Upper lobe of left lung (tissue), 4 donors: Measurements from ENCODE around the gene CCDC106.

Experiments
- EP300 ChIP-seq, 4 donors: sonication (generic); formaldehyde crosslinking; IDR thresholded peaks; one replicate each; pipeline ENCODE4 v1.5.1; 2017; ENCODE audit warnings: antibody characterized with exemption in 4 of 4, control low read depth in 2 of 4
- POLR2A ChIP-seq, 4 donors: fragments of 450-650 bp; IDR thresholded peaks; one replicate each; pipeline ENCODE4 v1.5.1; 2016 to 2017; ENCODE audit warnings: antibody characterized with exemption in 4 of 4, mild to moderate bottlenecking in 2 of 4
- POLR2AphosphoS5 ChIP-seq, 2 donors: sonication (generic); formaldehyde crosslinking; IDR thresholded peaks; one replicate each; pipeline ENCODE4 v1.5.1; 2017; ENCODE audit warnings: antibody characterized with exemption in 2 of 2
- TF ChIP-seq, protein P1 (sequence below), 6 experiments: fragments of 450-650 bp in 4 of 6; fragments of 200-600 bp in 2 of 6; sonication (generic) in 2 of 6; IDR thresholded peaks; one replicate each; pipeline ENCODE4 v1.5.1; 2016 to 2019; ENCODE audit warnings: antibody characterized with exemption in 6 of 6

DNA sequence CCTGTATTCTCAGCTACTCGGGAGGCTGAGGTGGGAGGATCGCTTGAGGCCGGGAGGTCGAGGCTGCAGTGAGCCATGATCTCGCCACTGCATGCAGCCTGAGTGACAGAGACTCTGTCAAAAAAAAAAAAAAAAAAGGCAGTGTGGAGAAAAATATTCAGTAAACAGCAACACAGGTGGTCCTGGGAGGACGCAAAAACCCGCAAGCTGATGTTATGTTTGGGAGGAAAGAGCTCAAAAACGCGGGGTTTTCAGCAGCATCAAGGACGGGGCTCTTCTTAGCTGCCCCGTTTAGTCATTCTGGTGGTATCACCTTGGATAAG is 23.0 kb upstream of the CCDC106 start:
- TF ChIP-seq, protein P1, sequence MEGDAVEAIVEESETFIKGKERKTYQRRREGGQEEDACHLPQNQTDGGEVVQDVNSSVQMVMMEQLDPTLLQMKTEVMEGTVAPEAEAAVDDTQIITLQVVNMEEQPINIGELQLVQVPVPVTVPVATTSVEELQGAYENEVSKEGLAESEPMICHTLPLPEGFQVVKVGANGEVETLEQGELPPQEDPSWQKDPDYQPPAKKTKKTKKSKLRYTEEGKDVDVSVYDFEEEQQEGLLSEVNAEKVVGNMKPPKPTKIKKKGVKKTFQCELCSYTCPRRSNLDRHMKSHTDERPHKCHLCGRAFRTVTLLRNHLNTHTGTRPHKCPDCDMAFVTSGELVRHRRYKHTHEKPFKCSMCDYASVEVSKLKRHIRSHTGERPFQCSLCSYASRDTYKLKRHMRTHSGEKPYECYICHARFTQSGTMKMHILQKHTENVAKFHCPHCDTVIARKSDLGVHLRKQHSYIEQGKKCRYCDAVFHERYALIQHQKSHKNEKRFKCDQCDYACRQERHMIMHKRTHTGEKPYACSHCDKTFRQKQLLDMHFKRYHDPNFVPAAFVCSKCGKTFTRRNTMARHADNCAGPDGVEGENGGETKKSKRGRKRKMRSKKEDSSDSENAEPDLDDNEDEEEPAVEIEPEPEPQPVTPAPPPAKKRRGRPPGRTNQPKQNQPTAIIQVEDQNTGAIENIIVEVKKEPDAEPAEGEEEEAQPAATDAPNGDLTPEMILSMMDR (IDR thresholded peaks at IDR 0.05): no peak
- TF ChIP-seq POLR2A (IDR thresholded peaks at IDR 0.05): no peak
- TF ChIP-seq POLR2AphosphoS5 (IDR thresholded peaks at IDR 0.05): no peak
- TF ChIP-seq EP300 (IDR thresholded peaks at IDR 0.05): no peak
